ENCODE measurements around the gene TEAD1. TPM values are rescaled to one million over a fixed set of nuclear protein-coding genes. Genes with fewer than 3 reads are reported as not detected.
A peak's percentile ranks its signal among the peaks of the same experiment; 100 is the strongest.

TEAD1 gene
- total and polyA plus RNA-seq, 9 of the 15 experiments (the other 6 are each of a cell fraction or from before 2014, with no cell fraction given): 1.7 to 17.7 (median 10.8) TPM

GRCh38 chr11:12692229-12693075 is 18.2 kb downstream of the TEAD1 start (continued):
- TF ChIP-seq GTF2B (IDR thresholded peaks at IDR 0.05; ENCODE audit: extremely low read depth, insufficient read length) (no peak), MYBL2 (IDR thresholded peaks at IDR 0.05; ENCODE audit: low read depth) (no peak), MYBL2 (CRISPR knock-in tag; IDR thresholded peaks at IDR 0.05; ENCODE audit: borderline replicate concordance) (no peak), CREM (IDR thresholded peaks at IDR 0.05; ENCODE audit: low read depth) (peak; percentile 66), SIRT6 (IDR thresholded peaks at IDR 0.05; ENCODE audit: low read depth, low read length) (no peak), TEAD4 (IDR thresholded peaks at IDR 0.05; ENCODE audit: low read length) (no peak), TEAD4 (CRISPR knock-in tag; IDR thresholded peaks at IDR 0.05; ENCODE audit: borderline replicate concordance) (no peak), PTBP1 (IDR thresholded peaks at IDR 0.05; ENCODE audit: low read depth, low read length) (no peak), BCOR (IDR thresholded peaks at IDR 0.05) (no peak), MECOM (CRISPR knock-in tag; IDR thresholded peaks at IDR 0.05) (no peak), PHTF2 (CRISPR knock-in tag; IDR thresholded peaks at IDR 0.05) (no peak), MTA3 (IDR thresholded peaks at IDR 0.05; ENCODE audit: borderline replicate concordance) (no peak), RNF2 (IDR thresholded peaks at IDR 0.05) (no peak), MAFG (tag; conservative IDR thresholded peaks at IDR 0.05) (no peak), RAD51 (IDR thresholded peaks at IDR 0.05; ENCODE audit: borderline replicate concordance, low read depth) (no peak), MIER1 (IDR thresholded peaks at IDR 0.05; ENCODE audit: low read depth) (no peak), HDAC6 (IDR thresholded peaks at IDR 0.05; ENCODE audit: low read depth, low read length) (no peak), RUNX1 (IDR thresholded peaks at IDR 0.05; ENCODE audit: low read depth) (no peak), ZSCAN29 (IDR thresholded peaks at IDR 0.05) (no peak)
- TF ChIP-seq, protein P1, sequence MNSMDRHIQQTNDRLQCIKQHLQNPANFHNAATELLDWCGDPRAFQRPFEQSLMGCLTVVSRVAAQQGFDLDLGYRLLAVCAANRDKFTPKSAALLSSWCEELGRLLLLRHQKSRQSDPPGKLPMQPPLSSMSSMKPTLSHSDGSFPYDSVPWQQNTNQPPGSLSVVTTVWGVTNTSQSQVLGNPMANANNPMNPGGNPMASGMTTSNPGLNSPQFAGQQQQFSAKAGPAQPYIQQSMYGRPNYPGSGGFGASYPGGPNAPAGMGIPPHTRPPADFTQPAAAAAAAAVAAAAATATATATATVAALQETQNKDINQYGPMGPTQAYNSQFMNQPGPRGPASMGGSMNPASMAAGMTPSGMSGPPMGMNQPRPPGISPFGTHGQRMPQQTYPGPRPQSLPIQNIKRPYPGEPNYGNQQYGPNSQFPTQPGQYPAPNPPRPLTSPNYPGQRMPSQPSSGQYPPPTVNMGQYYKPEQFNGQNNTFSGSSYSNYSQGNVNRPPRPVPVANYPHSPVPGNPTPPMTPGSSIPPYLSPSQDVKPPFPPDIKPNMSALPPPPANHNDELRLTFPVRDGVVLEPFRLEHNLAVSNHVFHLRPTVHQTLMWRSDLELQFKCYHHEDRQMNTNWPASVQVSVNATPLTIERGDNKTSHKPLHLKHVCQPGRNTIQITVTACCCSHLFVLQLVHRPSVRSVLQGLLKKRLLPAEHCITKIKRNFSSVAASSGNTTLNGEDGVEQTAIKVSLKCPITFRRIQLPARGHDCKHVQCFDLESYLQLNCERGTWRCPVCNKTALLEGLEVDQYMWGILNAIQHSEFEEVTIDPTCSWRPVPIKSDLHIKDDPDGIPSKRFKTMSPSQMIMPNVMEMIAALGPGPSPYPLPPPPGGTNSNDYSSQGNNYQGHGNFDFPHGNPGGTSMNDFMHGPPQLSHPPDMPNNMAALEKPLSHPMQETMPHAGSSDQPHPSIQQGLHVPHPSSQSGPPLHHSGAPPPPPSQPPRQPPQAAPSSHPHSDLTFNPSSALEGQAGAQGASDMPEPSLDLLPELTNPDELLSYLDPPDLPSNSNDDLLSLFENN (IDR thresholded peaks at IDR 0.05; ENCODE audit: low read depth in 2 of 2, low read length in 2 of 2): no peak
- TF ChIP-seq, protein P2, sequence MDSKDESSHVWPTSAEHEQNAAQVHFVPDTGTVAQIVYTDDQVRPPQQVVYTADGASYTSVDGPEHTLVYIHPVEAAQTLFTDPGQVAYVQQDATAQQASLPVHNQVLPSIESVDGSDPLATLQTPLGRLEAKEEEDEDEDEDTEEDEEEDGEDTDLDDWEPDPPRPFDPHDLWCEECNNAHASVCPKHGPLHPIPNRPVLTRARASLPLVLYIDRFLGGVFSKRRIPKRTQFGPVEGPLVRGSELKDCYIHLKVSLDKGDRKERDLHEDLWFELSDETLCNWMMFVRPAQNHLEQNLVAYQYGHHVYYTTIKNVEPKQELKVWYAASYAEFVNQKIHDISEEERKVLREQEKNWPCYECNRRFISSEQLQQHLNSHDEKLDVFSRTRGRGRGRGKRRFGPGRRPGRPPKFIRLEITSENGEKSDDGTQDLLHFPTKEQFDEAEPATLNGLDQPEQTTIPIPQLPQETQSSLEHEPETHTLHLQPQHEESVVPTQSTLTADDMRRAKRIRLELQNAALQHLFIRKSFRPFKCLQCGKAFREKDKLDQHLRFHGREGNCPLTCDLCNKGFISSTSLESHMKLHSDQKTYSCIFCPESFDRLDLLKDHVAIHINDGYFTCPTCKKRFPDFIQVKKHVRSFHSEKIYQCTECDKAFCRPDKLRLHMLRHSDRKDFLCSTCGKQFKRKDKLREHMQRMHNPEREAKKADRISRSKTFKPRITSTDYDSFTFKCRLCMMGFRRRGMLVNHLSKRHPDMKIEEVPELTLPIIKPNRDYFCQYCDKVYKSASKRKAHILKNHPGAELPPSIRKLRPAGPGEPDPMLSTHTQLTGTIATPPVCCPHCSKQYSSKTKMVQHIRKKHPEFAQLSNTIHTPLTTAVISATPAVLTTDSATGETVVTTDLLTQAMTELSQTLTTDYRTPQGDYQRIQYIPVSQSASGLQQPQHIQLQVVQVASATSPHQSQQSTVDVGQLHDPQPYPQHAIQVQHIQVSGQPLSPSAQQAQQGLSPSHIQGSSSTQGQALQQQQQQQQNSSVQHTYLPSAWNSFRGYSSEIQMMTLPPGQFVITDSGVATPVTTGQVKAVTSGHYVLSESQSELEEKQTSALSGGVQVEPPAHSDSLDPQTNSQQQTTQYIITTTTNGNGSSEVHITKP (IDR thresholded peaks at IDR 0.05; ENCODE audit: partially characterized antibody): peak; percentile 9
- TF ChIP-seq, protein P3, sequence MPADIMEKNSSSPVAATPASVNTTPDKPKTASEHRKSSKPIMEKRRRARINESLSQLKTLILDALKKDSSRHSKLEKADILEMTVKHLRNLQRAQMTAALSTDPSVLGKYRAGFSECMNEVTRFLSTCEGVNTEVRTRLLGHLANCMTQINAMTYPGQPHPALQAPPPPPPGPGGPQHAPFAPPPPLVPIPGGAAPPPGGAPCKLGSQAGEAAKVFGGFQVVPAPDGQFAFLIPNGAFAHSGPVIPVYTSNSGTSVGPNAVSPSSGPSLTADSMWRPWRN (IDR thresholded peaks at IDR 0.05; ENCODE audit: low read depth): no peak
